Chondrocyte (in vitro differentiated cells): ENCODE measurements around the gene HSD17B13. TPM values are rescaled to one million over a fixed set of nuclear protein-coding genes. Genes with fewer than 3 reads are reported as not detected.

ENCODE experiments used
- DNase-seq: peaks from one replicate; pipeline ENCODE4 v3.0.0; 2021; ENCODE audit warnings: mixed read lengths, low spot score
- H3K27ac Mint-ChIP-seq: one replicate; pipeline ENCODE4 v1.8.0; 2021; ENCODE audit warnings: mild to moderate bottlenecking, moderate library complexity, mixed read lengths; ENCODE audit not compliant: unreplicated experiment
- H3K27me3 Mint-ChIP-seq: 2 replicates; pipeline ENCODE4 v1.8.0; 2021; ENCODE audit warnings: low read depth, mixed read lengths
- H3K36me3 Mint-ChIP-seq: 2 replicates; pipeline ENCODE4 v1.8.0; 2021; ENCODE audit warnings: low read depth, mixed read lengths
- H3K4me1 Mint-ChIP-seq: 2 replicates; pipeline ENCODE4 v1.8.0; 2021; ENCODE audit warnings: low read depth, mild to moderate bottlenecking, mixed read lengths
- H3K4me3 Mint-ChIP-seq: one replicate; pipeline ENCODE4 v1.8.0; 2021; ENCODE audit warnings: mild to moderate bottlenecking, moderate library complexity, mixed read lengths; ENCODE audit not compliant: unreplicated experiment
- H3K9me3 Mint-ChIP-seq: 2 replicates; pipeline ENCODE4 v1.8.0; 2021; ENCODE audit warnings: low read depth, mixed read lengths
- CTCF ChIP-seq: fragments of 200-600 bp; sonication (generic); IDR thresholded peaks from 2 replicates; pipeline ENCODE4 v1.5.0; 2021; ENCODE audit warnings: antibody characterized with exemption, mild to moderate bottlenecking, moderate library complexity
- total RNA-seq: library from RNA; stranded (reverse); gene quantifications from 3 replicates; pipeline ENCODE4 v1.2.1, GENCODE V29; 2021

HSD17B13 gene
- total RNA-seq, 1 donor from 2014 or later = not detected

GRCh38 chr4:87266986-87267385 lies 55.7 kb downstream of the HSD17B13 start:
- Mint-ChIP-seq H3K4me1 (no peaks in the 10 kb centered on the region), H3K36me3 (no peaks in the 10 kb centered on the region), H3K27ac (no peak overlapping the region), H3K4me3 (no peak overlapping the region), H3K9me3 (no peaks in the 10 kb centered on the region), H3K27me3 (no peaks in the 10 kb centered on the region)
- no peak for TF ChIP-seq CTCF
- no peak for DNase-seq

GRCh38 chr4:87262886-87263285 lies 59.8 kb downstream of the HSD17B13 start:
- no peaks in the 10 kb centered on the region for H3K36me3 Mint-ChIP-seq
- no peak for DNase-seq
- no peak for TF ChIP-seq CTCF
- H3K9me3 Mint-ChIP-seq = no peaks in the 10 kb centered on the region
- no peaks in the 10 kb centered on the region for H3K4me1 Mint-ChIP-seq
- no peaks in the 10 kb centered on the region for H3K27me3 Mint-ChIP-seq
- no peak overlapping the region for H3K27ac Mint-ChIP-seq
- H3K4me3 Mint-ChIP-seq = no peak overlapping the region

- Mint-ChIP-seq H3K9me3 (peaks cover 5% of the 10 kb centered on the region), H3K36me3 (no peaks in the 10 kb centered on the region), H3K4me3 (no peak overlapping the region), H3K4me1 (no peaks in the 10 kb centered on the region), H3K27ac (no peak overlapping the region), H3K27me3 (no peaks in the 10 kb centered on the region)
- DNase-seq = no peak
- no peak for TF ChIP-seq CTCF
Observed at GRCh38 chr4:87260477-87260876, 62.2 kb downstream of the HSD17B13 start.

- H3K27ac Mint-ChIP-seq = no peak overlapping the region
- DNase-seq = no peak
- no peak overlapping the region for H3K4me3 Mint-ChIP-seq
- no peak for TF ChIP-seq CTCF
- peaks cover 7% of the 10 kb centered on the region for H3K9me3 Mint-ChIP-seq
- H3K36me3 Mint-ChIP-seq = no peaks in the 10 kb centered on the region
- H3K27me3 Mint-ChIP-seq = no peaks in the 10 kb centered on the region
- H3K4me1 Mint-ChIP-seq = no peaks in the 10 kb centered on the region
Observed at GRCh38 chr4:87258677-87259076, 64.0 kb downstream of the HSD17B13 start.

GRCh38 chr4:87257523-87257922 lies 65.2 kb downstream of the HSD17B13 start:
- Mint-ChIP-seq H3K4me3 (no peak overlapping the region), H3K36me3 (no peaks in the 10 kb centered on the region), H3K4me1 (no peaks in the 10 kb centered on the region), H3K27me3 (no peaks in the 10 kb centered on the region), H3K9me3 (peaks cover 7% of the 10 kb centered on the region), H3K27ac (no peak overlapping the region)
- DNase-seq = no peak
- no peak for TF ChIP-seq CTCF
